HCT116 (cell line): ENCODE data around the gene DHX58. TPM values are rescaled to one million over a fixed set of nuclear protein-coding genes. Genes with fewer than 3 reads are reported as not detected.

Experiments
- ATAC-seq: fragments of 200-7000 bp; cut with Tn5 transposase; 2 replicates; pipeline ENCODE4 v1.9.1; 2020; ENCODE audit warnings: mild to moderate bottlenecking, moderate library complexity
- BruUV-seq: library from RNA; stranded (reverse); fragments of 400-500 nt; replicated peaks from 2 replicates; lab custom pipeline; 2021; lab: Mats Ljungman, UMichigan
- CTCF ChIA-PET: fragments of 300-600 bp; sonication (Branson Sonifier 250); formaldehyde crosslinking; loops from one replicate; lab custom pipeline; 2021; ENCODE audit warnings: antibody characterized with exemption; lab: Charles Lee
- POLR2A ChIA-PET: fragments of 300-600, 350-600 bp; sonication (Branson Sonifier 250); formaldehyde crosslinking; loops from one replicate; lab custom pipeline; 2021; ENCODE audit warnings: antibody characterized with exemption; lab: Charles Lee
- RAD21 ChIA-PET, 2 experiments: fragments of 300-600 bp; sonication (Branson Sonifier 250); formaldehyde crosslinking; loops; one replicate each; lab custom pipeline; 2023; ENCODE audit warnings: low total read pairs in 2 of 2; ENCODE audit not compliant: uncharacterized antibody in 2 of 2, unreplicated experiment in 2 of 2, low non-redundant PET in 1 of 2; lab: Charles Lee
- DNase-seq: peaks from one replicate; pipeline ENCODE4 v3.0.0-alpha.2; 2010; ENCODE audit warnings: low read depth, low spot score
- H2AFZ ChIP-seq: fragments of 200-600 bp; shearing (Covaris generic), sonication (generic); 2 replicates; pipeline ENCODE4 v1.6.1; 2017; ENCODE audit warnings: low read depth, mixed run types, mixed read lengths, antibody characterized with exemption, low read length; ENCODE audit not compliant: poor library complexity, severe bottlenecking
- H3K27ac ChIP-seq: 2 replicates; pipeline ENCODE4 v1.5.1; 2012; ENCODE audit warnings: low read depth, low read length
- H3K27me3 ChIP-seq: fragments of 200-600 bp; sonication (generic); 2 replicates; pipeline ENCODE4 v1.6.1; 2016; ENCODE audit warnings: mixed run types, low read length, mixed read lengths; ENCODE audit not compliant: insufficient read depth
- H3K36me3 ChIP-seq, 2 experiments: fragments of 200-500 bp in 1 of 2; fragments of 200-600 bp in 1 of 2; sonication (Bioruptor generic) in 1 of 2; sonication (generic) in 1 of 2; 2 replicates each; pipeline versions ENCODE4 v1.5.1 to v1.6.1; 2014 to 2016; ENCODE audit warnings: low read length in 2 of 2, inconsistent platforms in 1 of 2, mixed read lengths in 1 of 2, mixed run types in 1 of 2; ENCODE audit not compliant: insufficient read depth in 2 of 2, control insufficient read depth in 1 of 2
- H3K4me1 ChIP-seq, 2 experiments: fragments of 200-600 bp in 1 of 2; sonication (generic) in 1 of 2; 2 replicates each; pipeline versions ENCODE4 v1.5.1 to v1.6.1; 2012 to 2017; ENCODE audit warnings: low read length in 2 of 2, inconsistent platforms in 1 of 2, mild to moderate bottlenecking in 1 of 2, mixed read lengths in 1 of 2, mixed run types in 1 of 2, moderate library complexity in 1 of 2; ENCODE audit not compliant: insufficient read depth in 2 of 2, control insufficient read depth in 1 of 2
- H3K4me2 ChIP-seq: fragments of 200-600 bp; sonication (generic); 2 replicates; pipeline ENCODE4 v1.6.1; 2017; ENCODE audit warnings: mixed run types, low read length, mixed read lengths
- H3K4me3 ChIP-seq, 2 experiments: fragments of 200-600 bp in 1 of 2; sonication (generic) in 1 of 2; replicated peaks in 1 of 2; 2 replicates each; pipeline ENCODE4 v1.5.1; 2011 to 2016; ENCODE audit warnings: low read length in 2 of 2, control low read depth in 1 of 2, low read depth in 1 of 2, mild to moderate bottlenecking in 1 of 2, mixed read lengths in 1 of 2, mixed run types in 1 of 2
- H3K79me2 ChIP-seq: fragments of 200-600 bp; sonication (generic); 2 replicates; pipeline ENCODE4 v1.6.1; 2017; ENCODE audit warnings: mild to moderate bottlenecking, mixed run types, low read length, moderate library complexity, mixed read lengths; ENCODE audit not compliant: insufficient read depth
- H3K9ac ChIP-seq: fragments of 200-600 bp; sonication (generic); 2 replicates; pipeline ENCODE4 v1.6.1; 2016; ENCODE audit warnings: low read length, mixed read lengths
- H3K9me2 ChIP-seq: fragments of 200-600 bp; sonication (generic), shearing (Covaris generic); 2 replicates; pipeline ENCODE4 v1.6.1; 2017; ENCODE audit warnings: mixed run types, mild to moderate bottlenecking, moderate library complexity; ENCODE audit not compliant: insufficient read depth
- H3K9me3 ChIP-seq, 2 experiments: fragments of 200-500 bp in 1 of 2; fragments of 200-600 bp in 1 of 2; sonication (Bioruptor generic) in 1 of 2; sonication (generic) in 1 of 2; 2 replicates each; pipeline ENCODE4 v1.6.1; 2014 to 2017; ENCODE audit warnings: low read length in 2 of 2, mixed read lengths in 2 of 2, inconsistent platforms in 1 of 2, low read depth in 1 of 2, mild to moderate bottlenecking in 1 of 2, mixed run types in 1 of 2, moderate library complexity in 1 of 2; ENCODE audit not compliant: control insufficient read depth in 1 of 2, insufficient read depth in 1 of 2
- H4K20me1 ChIP-seq: fragments of 200-600 bp; sonication (generic), shearing (Covaris generic); 2 replicates; pipeline ENCODE4 v1.6.1; 2017; ENCODE audit warnings: mixed run types, mild to moderate bottlenecking, moderate library complexity; ENCODE audit not compliant: insufficient read depth
- CEBPB ChIP-seq: IDR thresholded peaks from 2 replicates; pipeline ENCODE4 v1.6.1; 2012; ENCODE audit warnings: low read depth
- EZH2 ChIP-seq: fragments of 200-600 bp; sonication (generic); IDR thresholded peaks from 2 replicates; pipeline ENCODE4 v1.6.1; 2017; ENCODE audit warnings: antibody characterized with exemption, mixed run types
- FOSL1 ChIP-seq: IDR thresholded peaks from 2 replicates; pipeline ENCODE4 v1.6.1; 2012; ENCODE audit warnings: low read depth
- SIN3A ChIP-seq: IDR thresholded peaks from 2 replicates; pipeline ENCODE4 v1.6.1; 2012; ENCODE audit warnings: low read depth
- SP1 ChIP-seq: IDR thresholded peaks from 2 replicates; pipeline ENCODE4 v1.6.1; 2012; ENCODE audit warnings: low read depth
- YY1 ChIP-seq: IDR thresholded peaks from 2 replicates; pipeline ENCODE4 v1.6.1; 2011; ENCODE audit warnings: low read length, low read depth, moderate library complexity, mild to moderate bottlenecking; ENCODE audit not compliant: insufficient replicate concordance; ENCODE audit errors: extremely low read depth
- intact Hi-C: fragments of 100-400 bp; cut with micrococcal nuclease; formaldehyde crosslinking; loops from 2 replicates; pipeline ENCODE4 v1.10.0; 2022
- total RNA-seq: library from RNA; stranded (reverse); gene quantifications from one replicate; pipeline ENCODE4 v1.2.1, GENCODE V29; 2021; ENCODE audit not compliant: unreplicated experiment
- TF ChIP-seq, protein P1 (sequence below): IDR thresholded peaks from 2 replicates; pipeline ENCODE4 v1.6.1; 2012
- TF ChIP-seq, protein P2 (sequence below): IDR thresholded peaks from 2 replicates; pipeline ENCODE4 v1.6.1; 2011; ENCODE audit warnings: mild to moderate bottlenecking, low read length, moderate library complexity; ENCODE audit not compliant: insufficient replicate concordance; ENCODE audit errors: extremely low read depth

DHX58 gene
- total RNA-seq, 1 experiment from 2014 or later, result 1.2 TPM

DNA sequence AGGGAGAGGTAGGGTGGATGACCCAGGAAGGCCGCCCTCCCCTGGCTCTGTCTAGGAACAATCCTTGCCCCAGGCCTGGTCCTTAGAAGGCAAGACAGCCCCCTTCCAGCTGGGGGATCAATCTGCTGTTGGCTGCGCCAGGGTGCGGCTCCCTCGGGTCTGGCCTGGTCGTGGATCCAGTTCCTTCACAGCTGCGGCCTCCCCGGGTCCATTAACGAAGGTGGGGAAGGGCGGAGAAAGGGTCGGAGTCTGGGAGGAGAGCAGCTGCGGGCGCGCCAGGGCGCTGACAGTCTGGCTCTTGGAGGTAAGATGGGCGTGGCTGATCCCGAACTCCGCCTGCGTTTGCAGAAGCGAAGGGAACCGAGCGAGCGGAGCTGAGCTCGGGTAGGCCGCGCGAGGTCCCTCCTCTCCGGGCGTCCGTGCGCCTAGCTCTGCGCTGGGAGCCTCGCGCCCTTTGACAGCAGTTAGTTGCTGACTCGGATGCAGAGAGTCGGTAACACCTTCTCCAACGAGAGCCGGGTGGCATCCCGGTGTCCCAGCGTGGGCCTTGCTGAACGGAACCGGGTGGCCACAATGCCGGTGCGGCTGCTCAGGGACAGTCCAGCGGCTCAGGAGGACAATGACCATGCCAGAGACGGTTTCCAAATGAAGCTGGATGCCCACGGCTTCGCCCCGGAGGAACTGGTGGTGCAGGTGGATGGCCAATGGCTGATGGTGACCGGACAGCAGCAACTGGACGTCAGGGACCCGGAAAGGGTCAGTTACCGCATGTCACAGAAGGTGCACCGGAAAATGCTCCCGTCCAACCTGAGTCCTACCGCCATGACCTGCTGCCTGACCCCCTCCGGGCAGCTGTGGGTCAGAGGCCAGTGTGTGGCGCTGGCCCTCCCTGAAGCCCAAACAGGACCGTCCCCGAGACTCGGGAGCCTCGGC lies 10.1 kb upstream of the DHX58 start, which contains the start of gene HSPB9:
HSPB9 (plus strand) TSS at position 434 of the 933 bp plus-strand sequence; CDS start at position 481, 47 bp downstream.
- peaks cover 5 to 24% of the 10 kb centered on the region in 2 experiments; a peak in 3 of 4 replicates for H3K4me1 ChIP-seq
- no peak within 1 kb of the TSS for H3K4me2 ChIP-seq
- no peak within 1 kb of the TSS for H2AFZ ChIP-seq
- no peaks in the 10 kb centered on the region for H3K79me2 ChIP-seq
- H3K9me3 ChIP-seq, result no peaks in the 10 kb centered on the region
- DNase-seq, result no peak
- no peak within 1 kb of the TSS for H3K9ac ChIP-seq
- ChIA-PET RAD21 (no interaction called here), POLR2A (no interaction called here), CTCF (no interaction called here)
- BruUV-seq, result no TSS peak
- TF ChIP-seq EZH2, result no peak
- TF ChIP-seq, protein P1, sequence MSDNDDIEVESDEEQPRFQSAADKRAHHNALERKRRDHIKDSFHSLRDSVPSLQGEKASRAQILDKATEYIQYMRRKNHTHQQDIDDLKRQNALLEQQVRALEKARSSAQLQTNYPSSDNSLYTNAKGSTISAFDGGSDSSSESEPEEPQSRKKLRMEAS, result no peak
- no peak for TF ChIP-seq FOSL1
- TF ChIP-seq, protein P2, sequence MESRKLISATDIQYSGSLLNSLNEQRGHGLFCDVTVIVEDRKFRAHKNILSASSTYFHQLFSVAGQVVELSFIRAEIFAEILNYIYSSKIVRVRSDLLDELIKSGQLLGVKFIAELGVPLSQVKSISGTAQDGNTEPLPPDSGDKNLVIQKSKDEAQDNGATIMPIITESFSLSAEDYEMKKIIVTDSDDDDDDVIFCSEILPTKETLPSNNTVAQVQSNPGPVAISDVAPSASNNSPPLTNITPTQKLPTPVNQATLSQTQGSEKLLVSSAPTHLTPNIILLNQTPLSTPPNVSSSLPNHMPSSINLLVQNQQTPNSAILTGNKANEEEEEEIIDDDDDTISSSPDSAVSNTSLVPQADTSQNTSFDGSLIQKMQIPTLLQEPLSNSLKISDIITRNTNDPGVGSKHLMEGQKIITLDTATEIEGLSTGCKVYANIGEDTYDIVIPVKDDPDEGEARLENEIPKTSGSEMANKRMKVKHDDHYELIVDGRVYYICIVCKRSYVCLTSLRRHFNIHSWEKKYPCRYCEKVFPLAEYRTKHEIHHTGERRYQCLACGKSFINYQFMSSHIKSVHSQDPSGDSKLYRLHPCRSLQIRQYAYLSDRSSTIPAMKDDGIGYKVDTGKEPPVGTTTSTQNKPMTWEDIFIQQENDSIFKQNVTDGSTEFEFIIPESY, result no peak
- TF ChIP-seq YY1, result no peak
- no peak for TF ChIP-seq CEBPB
- TF ChIP-seq SIN3A, result no peak
- TF ChIP-seq SP1, result no peak
- peak within 1 kb of the TSS; percentile 57; the same call in 1 of the 2 replicates for H3K27ac ChIP-seq
- peaks cover 10 to 23% of the 10 kb centered on the region in 2 experiments; a peak in 3 of 4 replicates for H3K36me3 ChIP-seq
- ATAC-seq, result no peak
- no peak within 1 kb of the TSS for H3K4me3 ChIP-seq
- no peaks in the 10 kb centered on the region for H4K20me1 ChIP-seq
- no peaks in the 10 kb centered on the region for H3K27me3 ChIP-seq
- no peaks in the 10 kb centered on the region for H3K9me2 ChIP-seq
- intact Hi-C loops, result no loop called here
